A549 (cell line): ENCODE results near the gene TMEM235.

Experiments
- CHD2 ChIP-seq: fragments of 150-350 bp; IDR thresholded peaks from 2 replicates; pipeline ENCODE4 v1.6.1; 2014; ENCODE audit warnings: low read length; ENCODE audit not compliant: partially characterized antibody
- CHD4 ChIP-seq: fragments of 200-600 bp; sonication (generic); IDR thresholded peaks from 2 replicates; pipeline ENCODE4 v1.6.1; 2016; ENCODE audit warnings: antibody characterized with exemption, mild to moderate bottlenecking, borderline replicate concordance
- CTCF ChIP-seq: fragments of >200 bp; sonication (Bioruptor Twin); formaldehyde crosslinking; IDR thresholded peaks from 3 replicates; pipeline ENCODE4 v1.5.1; 2016
- JUN ChIP-seq, 2 experiments: fragments of >200 bp; sonication (Bioruptor Twin); formaldehyde crosslinking; IDR thresholded peaks; 2 replicates in 1 of 2; 3 replicates in 1 of 2; pipeline ENCODE4 v1.6.1; 2016 to 2017
- MAFK ChIP-seq: fragments of 450-650 bp; IDR thresholded peaks from 2 replicates; pipeline ENCODE4 v1.6.1; 2014; ENCODE audit not compliant: partially characterized antibody
- POLR2A ChIP-seq: IDR thresholded peaks from 2 replicates; pipeline ENCODE4 v1.6.1; 2012; ENCODE audit warnings: mild to moderate bottlenecking, low read length
- RAD21 ChIP-seq, 2 experiments: fragments of >200 bp in 1 of 2; sonication (Bioruptor Twin) in 1 of 2; formaldehyde crosslinking in 1 of 2; IDR thresholded peaks in 1 of 2; conservative IDR thresholded peaks in 1 of 2; 2 replicates in 1 of 2; 3 replicates in 1 of 2; pipeline ENCODE4 v1.6.1; 2012 to 2018; ENCODE audit warnings: inconsistent platforms in 1 of 2
- RCOR1 ChIP-seq: fragments of 150-350 bp; IDR thresholded peaks from 2 replicates; pipeline ENCODE4 v1.6.1; 2014; ENCODE audit warnings: antibody characterized with exemption, low read length, low read depth
- TP53 ChIP-seq: fragments of 250-450 bp; sonication (Bioruptor Pico); IDR thresholded peaks from 2 replicates; pipeline ENCODE4 v1.5.0; 2021; ENCODE audit warnings: mild to moderate bottlenecking, moderate library complexity

GRCh38 chr17:78231991-78232858 is 794 bp downstream of the TMEM235 start:
- TF ChIP-seq CTCF = no peak
- no peak for TF ChIP-seq MAFK
- no peak for TF ChIP-seq RCOR1
- TF ChIP-seq CHD4 = no peak
- no peak for TF ChIP-seq RAD21 (conservative IDR thresholded peaks at IDR 0.05 in 1 of 2, IDR thresholded peaks at IDR 0.05 in 1 of 2)
- TF ChIP-seq POLR2A = no peak
- TF ChIP-seq CHD2 = no peak
- TF ChIP-seq JUN (IDR thresholded peaks at IDR 0.05) = no peak
- TF ChIP-seq TP53 = no peak
